Measurements from ENCODE around the gene LDLRAD1. TPM values are rescaled to one million over a fixed set of nuclear protein-coding genes. Genes with fewer than 3 reads are reported as not detected.
A peak's percentile ranks its signal among the peaks of the same experiment; 100 is the strongest.
"Not testable (repeated sequence)": the region's sequence is repeated elsewhere in the genome, so short reads cannot be mapped to it uniquely, and the experiment has no call there.

LDLRAD1 gene, protein sequence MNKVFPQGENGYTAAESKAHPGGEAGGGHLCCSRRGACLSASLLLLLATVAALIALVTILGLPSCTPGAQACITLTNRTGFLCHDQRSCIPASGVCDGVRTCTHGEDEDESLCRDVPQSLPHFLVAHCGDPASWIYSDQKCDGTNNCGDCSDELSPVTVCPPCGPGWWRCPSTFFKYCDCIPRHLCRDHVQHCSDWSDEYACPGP
- not detected for polyA plus RNA-seq (ENCODE audit: insufficient read length)

- DNase-seq, result no peak
Observed at GRCh38 chr1:54017979-54018378, at the start of gene LDLRAD1. LDLRAD1 (minus strand) TSS chr1:54018186; CDS start chr1:54018112, 74 bp downstream.

DNA sequence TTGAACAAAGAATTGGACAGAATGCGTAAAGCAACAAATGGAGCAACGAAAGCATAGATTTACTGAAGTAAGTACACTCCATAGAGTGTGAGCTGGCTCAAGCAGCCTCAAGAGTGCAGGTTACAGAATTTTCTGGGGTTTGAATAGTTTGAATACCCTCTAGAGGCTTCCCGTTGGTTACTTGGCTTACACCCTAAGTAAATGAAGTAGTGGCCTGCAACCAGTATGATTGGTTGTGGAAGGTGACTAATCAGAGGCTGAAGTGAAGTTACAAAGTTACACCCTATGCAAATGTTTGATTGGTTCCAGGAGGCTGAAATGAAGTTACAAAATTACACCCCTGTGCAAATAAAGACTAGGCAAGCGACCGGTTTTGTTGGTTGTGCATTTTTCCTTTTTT is 46.3 kb upstream of the LDLRAD1 start:
- no peak for DNase-seq

DNA sequence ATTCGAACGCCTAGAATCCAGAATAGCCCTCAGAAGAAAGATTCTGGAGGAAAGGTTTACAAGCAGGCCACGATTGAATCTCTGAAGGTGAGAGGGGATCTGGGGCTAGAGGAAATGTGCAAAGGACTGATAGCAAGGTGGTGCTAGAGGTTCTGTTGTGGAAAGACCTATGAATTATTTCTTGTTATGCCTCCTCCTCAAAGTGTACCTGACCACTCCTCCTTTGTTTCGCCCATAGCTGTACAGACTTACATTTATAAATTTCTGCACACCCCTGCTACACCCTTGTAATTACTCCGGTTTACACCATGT is 36.4 kb upstream of the LDLRAD1 start:
- DNase-seq, result no peak

GRCh38 chr1:54053745-54054437 is 35.9 kb upstream of the LDLRAD1 start:
- no peak for DNase-seq

DNA sequence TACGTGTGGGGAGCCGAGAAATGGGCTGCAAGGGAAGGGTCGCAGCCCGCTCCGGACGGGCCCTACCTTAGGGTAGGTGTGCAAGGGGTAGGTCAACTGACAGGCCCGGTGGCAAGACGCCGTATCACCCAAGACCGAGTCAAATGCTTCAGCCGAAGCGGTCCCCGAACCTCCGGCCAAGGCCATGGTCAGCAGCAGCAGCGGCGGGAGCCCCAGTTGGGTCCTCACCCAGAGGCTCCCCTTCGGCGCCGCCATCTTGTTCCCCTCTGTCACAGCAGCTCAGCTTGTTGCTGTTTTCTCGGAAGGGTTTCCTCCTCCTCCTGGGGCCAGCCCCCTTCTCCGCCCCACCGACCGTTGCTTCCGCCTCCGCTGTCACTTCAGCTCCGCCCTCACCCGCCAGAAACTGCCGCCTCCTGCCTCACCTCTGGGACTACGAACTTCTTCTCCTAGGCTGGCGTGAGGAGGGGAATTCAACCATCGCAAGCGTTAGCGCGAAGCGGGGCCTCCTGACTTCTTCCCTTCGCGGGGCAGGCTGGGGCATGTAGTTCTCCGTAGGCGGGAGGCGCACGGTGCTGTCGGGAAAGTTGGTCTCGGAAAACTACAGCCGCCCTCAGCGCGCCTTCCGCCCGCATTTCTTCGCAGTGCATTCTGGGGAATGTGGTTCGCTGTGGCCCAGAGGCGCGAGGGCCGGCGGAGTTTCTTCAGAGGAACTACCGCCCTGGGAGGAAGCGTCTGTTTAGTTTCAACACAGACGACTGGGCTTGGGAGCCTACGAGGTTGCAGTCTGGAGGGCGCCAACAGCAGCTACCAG is 35.2 kb upstream of the LDLRAD1 start, which contains the start of the genes TCEANC2 and TMEM59:
Gene TCEANC2 (plus strand): TSS at position 675 of the 811 bp plus-strand sequence. CDS start 815 bp downstream, outside the sequence.
Gene TMEM59 (minus strand): TSS at position 271 of the 811 bp plus-strand sequence. CDS start 16 bp downstream, at position 255.
- peak; percentile 98 for DNase-seq

DNA sequence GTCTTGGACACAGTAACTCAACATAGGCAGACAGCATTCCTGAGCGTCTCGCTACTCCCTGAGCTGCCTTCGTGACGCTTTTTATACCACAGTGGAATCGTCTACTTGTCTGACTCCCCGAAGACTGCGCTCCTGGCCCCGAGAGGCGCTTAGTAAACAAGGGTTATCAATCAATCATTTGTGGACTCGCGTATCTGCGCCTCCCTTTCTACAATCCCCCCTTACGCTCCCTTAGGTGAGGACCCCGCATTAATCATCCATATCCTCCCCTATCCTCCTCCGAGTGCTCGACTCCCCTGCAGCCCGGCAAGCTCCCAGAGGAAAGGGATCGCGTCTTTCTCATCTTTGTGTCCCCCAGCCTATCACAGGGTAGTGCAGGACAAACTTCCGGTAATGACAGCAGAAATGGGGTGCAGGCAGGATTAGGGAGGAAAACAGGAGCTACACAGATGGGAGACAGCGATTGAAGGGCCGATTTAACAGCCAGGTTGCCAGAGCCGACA is 34.5 kb upstream of the LDLRAD1 start:
- peak; percentile 45 for DNase-seq

GRCh38 chr1:54051933-54052430 is 34.0 kb upstream of the LDLRAD1 start:
- no peak for DNase-seq

DNA sequence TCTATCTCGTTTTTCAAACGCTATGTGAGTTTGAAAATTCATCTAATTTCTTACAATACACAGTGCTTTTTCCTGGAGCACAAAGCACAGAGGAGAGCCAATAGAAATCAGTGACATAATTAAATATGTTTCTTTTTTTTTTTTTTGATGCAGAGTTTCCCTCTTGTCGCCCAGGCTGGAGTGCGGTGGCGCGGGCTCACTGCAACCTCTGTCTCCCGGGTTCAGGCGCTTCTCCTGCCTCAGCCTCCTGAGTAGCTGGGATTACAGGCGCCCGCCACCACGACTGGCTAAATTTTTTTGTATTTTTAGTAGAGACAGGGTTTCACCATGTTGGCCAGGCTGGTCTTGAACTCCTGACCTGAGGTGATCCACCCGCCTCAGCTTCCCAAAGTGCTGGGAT is 32.4 kb upstream of the LDLRAD1 start:
- DNase-seq, result not testable (repeated sequence)

GRCh38 chr1:54047384-54048305 is 29.7 kb upstream of the LDLRAD1 start:
- no peak for DNase-seq

- no peak for DNase-seq
Observed at GRCh38 chr1:54046671-54047383, 28.8 kb upstream of the LDLRAD1 start.

- DNase-seq, result no peak
Observed at GRCh38 chr1:54045496-54045895, 27.5 kb upstream of the LDLRAD1 start.

- DNase-seq, result no peak
Observed at GRCh38 chr1:54041806-54042205, 23.8 kb upstream of the LDLRAD1 start.

- DNase-seq, result no peak
Observed at GRCh38 chr1:54037476-54037875, 19.5 kb upstream of the LDLRAD1 start.

- DNase-seq, result no peak
Observed at GRCh38 chr1:54028306-54029251, 10.6 kb upstream of the LDLRAD1 start.

DNA sequence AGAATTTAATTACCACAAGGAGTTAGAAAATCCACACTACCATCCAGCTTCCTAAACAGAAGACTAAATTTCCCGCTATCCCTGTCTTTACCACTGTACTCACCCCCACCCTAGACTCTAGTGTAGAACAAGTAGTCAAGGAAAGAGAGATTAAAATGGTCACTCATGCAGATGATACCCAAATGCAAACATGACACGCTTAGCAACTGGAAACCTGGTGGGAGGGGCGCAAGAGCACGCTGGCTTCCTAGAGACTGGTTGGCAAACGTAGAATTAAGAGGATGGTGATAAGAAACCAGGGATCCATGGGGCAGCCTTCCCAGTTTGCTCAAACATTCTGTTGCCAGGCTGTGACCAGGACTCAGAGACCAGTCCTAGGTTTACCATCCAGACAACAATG is 9.9 kb upstream of the LDLRAD1 start:
- DNase-seq, result no peak

DNA sequence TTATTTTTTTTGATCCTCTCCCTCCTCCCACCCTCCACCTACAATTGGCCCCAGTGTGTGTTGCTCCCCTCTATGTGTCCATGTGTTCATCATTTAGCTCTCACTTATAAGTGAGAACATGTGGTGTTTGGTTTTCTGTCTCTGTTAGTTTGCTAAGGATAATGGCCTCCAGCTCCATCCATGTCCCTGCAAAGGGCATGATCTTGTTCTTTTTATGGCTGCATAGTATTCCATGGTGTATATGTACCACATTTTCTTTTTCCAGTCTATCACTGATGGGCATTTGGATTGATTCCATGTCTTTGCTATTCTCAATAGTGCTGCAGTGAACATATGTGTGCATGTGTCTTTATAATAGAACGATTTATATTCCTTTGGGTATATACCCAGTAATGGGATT is 6.8 kb upstream of the LDLRAD1 start:
- not testable (repeated sequence) for DNase-seq

- DNase-seq, result no peak
Observed at GRCh38 chr1:54024358-54024757, 6.4 kb upstream of the LDLRAD1 start.

DNA sequence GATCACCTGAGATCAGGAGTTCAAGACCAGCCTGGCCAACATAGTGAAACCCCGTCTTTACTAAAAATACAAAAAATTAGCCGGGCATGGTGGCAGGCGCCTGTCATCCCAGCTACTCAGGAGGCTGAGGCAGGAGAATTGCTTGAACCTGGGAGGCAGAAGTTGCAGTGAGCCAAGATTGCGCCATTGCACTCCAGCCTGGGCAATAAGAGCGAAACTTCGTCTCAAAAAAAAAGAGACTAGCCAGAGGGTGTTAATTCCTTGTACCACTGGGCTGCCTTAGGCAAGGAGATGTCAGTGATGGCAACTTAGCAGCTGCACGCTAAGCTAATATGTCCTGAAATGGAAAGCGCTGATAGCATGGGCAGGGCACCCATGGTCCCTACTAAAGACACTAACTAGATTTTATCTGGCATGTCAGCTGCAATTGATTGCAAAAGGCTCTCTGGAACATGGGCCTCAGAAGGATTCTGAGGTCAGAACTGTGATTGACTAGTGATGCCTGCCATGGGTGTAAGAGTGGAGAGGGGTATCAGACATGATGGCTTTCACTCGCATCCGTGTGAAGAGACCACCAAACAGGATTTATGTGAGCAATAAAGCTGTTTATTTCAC is 1.7 kb upstream of the LDLRAD1 start:
- DNase-seq, result not testable (repeated sequence)

DNA sequence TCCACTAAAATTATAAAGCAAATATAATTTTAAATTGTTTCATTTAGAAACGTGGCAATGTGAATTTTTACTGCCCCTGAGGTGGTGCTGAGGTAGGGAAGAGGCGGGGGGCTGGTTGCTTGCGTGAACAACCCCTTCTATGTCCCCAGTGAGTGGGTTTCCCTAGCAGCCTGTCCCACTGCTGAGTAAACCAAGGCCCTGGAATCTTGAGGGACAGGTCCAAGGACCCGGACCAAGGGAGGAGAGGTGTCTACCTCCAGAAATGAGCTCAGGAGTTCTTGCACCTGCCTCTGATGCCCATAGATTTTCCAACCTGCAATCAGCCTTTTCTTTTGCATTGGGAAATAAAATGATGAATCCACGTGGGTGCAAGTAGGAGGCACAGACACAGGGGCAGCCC is 649 bp upstream of the LDLRAD1 start:
- no peak for DNase-seq
